Activated naive CD4-positive, alpha-beta T cell treated with anti-CD3 and anti-CD28 coated beads, Interleukin-2, amount 50 U/mL, for 16 hours (primary cell): ENCODE data around the gene SERINC1.
"Not testable (repeated sequence)": the region's sequence is repeated elsewhere in the genome, so short reads cannot be mapped to it uniquely, and the experiment has no call there.

Experiments used
- DNase-seq: peaks from one replicate; pipeline ENCODE4 v3.0.0-alpha.2; 2020

The SERINC1 gene

DNA sequence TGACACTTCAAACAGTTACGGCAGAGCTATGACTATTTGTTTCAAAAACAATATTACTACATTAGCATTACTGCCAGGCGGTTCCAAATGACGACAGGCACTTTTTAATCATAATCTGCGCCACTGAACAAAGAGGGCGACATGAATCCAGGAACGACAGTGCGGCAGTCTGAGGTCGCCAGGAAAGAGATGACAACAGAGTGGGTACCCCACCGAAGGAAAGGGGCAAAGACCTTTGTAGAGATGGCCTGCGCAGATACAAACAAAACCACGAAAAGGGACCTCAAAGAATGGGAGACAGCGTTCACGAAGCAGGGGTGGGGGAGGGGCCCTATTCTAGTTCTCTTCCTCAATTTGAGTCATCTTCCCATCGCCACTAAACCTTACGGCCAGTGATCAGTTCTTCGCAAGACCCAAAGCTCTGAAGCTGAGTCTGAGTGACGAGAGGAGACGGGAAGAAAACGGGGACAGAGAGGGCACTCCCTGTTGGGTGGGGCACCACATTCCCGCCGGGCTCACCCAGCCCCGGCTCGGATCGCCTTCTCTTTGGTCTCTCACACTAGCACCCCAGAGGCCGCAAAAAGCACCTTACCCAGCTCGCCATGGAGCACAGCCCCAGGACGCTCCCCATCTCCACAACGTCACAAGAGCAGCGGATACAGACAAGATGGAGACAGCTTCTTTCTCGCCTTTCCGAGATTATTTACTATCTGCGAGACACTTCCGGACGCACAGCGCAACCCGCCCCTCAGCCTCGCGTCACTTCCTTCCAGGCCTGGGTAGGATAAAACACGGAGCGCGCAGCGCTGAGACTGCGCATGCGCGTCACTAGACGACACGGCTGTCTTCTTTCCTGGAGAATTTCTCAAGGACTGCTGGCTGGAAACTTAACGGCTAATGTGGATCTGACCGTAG is at the start of gene SERINC1:
Gene SERINC1, minus strand, starts transcription at position 701 of the 915 bp plus-strand sequence. Its CDS starts 70 bp downstream, at position 631.
- DNase-seq = peak; percentile 93

- no peak for DNase-seq
These were observed 39.8 kb upstream of the SERINC1 start for GRCh38 chr6:122511193-122511924.

- not testable (repeated sequence) for DNase-seq
These were observed 33.6 kb upstream of the SERINC1 start for GRCh38 chr6:122505170-122505569.

- no peak for DNase-seq
These were observed 29.9 kb upstream of the SERINC1 start for GRCh38 chr6:122501475-122501874.

- no peak for DNase-seq
These were observed 24.0 kb upstream of the SERINC1 start for GRCh38 chr6:122495612-122496011.

- DNase-seq = no peak
These were observed 23.2 kb upstream of the SERINC1 start for GRCh38 chr6:122494665-122495272.

DNA sequence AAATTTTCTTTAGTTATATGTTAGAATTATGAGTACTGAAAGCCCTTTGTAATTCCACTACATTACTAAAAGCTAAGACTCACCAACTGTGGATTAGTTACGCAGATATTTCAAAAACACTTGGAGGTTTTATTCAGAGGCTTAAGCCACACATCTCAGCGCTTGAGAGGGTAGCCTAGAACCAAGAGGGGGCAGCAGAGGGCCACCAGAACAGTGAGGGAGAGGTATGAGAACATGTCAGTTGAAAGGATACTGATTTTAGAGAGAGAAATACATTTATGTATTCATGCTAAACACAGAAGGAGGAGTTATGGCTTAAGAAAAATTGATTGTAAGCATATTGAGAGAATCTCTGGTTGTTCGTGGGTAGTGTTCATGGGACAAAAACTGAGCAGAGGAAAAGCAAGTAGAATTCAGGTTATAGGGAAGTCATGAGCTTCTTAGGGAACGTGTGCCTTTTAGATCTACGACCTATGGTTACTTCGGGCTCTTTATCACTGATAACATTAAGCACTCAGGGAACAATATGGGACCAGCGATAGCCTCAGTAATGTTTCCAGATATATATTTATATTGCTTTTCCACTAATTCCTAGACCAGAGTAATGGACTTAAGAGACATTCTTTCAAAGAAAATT is 20.4 kb upstream of the SERINC1 start:
- DNase-seq = peak; percentile 73

DNA sequence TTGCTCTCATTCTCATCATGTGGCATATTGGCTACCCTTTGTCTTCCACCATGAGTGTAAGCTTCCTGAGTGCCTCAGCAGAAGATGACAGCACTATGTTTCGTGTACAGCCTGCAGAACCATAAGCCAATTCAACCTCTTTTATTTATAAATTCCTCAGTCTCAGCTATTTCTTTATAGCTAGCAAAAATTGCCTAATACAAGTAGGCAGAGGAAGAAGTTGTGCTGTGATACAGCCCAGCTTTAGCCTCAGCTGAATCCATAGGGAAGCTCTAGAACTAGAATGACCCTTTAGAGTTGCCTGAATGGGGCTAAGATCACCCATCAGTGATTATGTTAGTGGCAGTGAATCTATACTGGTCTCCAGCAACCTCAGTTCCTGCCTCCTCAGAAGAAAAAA is 19.0 kb upstream of the SERINC1 start:
- DNase-seq = no peak

DNA sequence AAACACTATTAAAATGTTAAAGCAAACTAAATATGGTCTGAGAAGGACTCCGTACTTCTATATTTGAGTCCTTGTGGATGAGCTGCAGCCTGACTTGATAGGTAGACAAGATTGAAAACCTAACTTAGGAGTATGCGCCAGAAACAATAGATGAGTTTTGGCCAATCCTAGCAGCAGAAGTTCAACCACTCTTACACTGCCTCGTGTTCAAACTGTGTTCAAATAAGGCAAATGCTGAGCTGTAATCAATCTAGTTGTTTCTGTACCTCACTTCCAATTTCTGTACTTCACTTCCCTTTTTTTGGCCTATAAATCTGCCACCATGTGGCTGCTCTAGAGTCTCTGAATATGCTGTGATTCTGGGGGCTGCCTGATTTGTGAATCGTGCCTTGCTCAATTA is 13.2 kb upstream of the SERINC1 start:
- DNase-seq = no peak

GRCh38 chr6:122482750-122483080 is 11.1 kb upstream of the SERINC1 start:
- no peak for DNase-seq

GRCh38 chr6:122476131-122476530 is 4.5 kb upstream of the SERINC1 start:
- no peak for DNase-seq

DNA sequence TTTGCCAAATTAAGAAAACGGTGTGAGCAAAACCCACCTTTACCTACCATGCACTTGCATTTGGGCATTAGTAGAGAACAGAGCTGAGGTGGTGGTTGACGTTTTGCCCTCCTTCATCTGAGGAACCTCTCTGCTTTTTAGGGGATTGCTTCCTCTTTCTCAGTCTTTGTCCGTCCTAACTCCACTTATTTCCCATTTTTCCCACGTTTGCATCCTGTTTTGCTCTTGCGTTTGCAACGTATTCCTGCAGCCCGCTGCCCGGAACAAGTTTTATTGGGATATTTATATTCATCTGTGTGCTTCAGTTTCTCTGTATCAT is 374 bp upstream of the SERINC1 start:
- no peak for DNase-seq

- DNase-seq = no peak
These were observed 9.7 kb downstream of the SERINC1 start for GRCh38 chr6:122461885-122462284.

GRCh38 chr6:122459865-122460416 is 11.7 kb downstream of the SERINC1 start:
- not testable (repeated sequence) for DNase-seq

- no peak for DNase-seq
These were observed 12.4 kb downstream of the SERINC1 start for GRCh38 chr6:122459240-122459639.

DNA sequence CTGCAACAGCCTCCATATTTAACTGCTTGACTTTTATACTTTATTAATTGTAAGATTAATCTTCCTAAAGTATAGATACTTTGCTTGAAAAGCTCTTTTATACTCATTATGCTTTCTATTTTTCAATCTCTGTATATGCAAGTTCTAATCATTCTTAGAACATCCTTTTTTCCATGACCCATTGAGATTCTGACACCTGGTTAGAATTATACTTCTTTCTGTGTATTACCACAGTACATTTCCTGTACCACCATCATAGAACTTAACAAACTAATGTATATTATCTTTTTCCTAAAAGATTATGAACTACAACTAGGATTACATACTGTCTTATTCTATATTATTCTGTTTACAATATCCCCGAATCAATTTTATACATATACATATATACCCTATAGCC is 13.5 kb downstream of the SERINC1 start:
- no peak for DNase-seq

GRCh38 chr6:122455116-122455515 is 16.5 kb downstream of the SERINC1 start:
- DNase-seq = not testable (repeated sequence)

- DNase-seq = no peak
These were observed 16.9 kb downstream of the SERINC1 start for GRCh38 chr6:122454673-122455072.

DNA sequence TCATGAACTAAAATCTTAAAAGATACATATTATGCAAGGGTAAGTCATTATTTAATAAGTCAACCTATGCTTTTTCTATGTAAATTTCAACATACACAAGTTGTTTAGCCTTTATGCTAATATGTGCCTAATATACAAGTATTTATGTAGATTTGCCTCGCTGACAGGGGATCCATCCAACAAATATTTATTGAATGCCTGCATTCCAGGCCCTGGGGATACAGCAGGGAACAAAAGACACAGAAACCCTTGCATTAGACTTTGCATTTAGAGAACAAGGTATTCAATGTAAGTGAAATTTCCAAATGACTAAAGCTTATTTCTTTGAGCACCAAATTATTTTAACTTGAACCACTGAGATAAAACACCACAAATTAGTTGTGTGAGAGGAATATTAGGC is 19.1 kb downstream of the SERINC1 start:
- DNase-seq = no peak

DNA sequence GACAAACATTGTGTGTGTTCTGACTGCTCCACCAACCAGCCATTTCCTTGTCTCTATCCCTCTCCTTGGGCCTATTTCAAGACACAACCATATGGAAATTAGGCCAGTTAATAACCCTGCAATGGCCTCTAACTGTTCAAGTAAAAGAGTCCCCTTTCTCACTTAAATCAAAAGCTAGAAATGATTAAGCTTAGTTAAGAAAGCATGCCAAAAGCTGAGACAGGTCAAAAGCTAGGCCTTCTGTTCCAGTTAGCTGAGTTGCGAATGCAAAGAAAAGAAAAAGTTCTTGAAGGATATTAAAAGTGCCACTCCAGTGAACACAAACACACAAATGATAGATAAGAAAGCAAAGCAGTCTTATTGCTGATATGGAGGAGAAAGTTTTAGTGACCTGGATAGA is 22.5 kb downstream of the SERINC1 start:
- DNase-seq = no peak

DNA sequence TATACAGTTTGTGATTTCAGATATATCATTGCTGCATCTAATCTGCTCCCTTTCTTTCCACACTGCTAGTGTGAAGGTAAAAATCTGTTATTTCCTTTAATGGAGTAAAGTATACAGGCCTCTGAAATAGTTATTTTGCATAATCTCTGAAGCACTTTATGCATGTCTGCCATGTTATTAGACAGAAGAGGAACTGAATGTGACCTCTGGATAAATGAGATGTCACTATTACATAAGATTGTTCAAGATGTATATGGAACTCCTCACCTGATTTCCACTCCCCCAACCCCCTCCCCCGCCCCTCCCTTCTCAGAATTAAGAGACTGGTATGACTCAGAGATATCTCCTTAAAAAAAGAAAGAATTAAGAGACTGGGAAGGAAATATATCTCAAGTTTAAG is 26.3 kb downstream of the SERINC1 start:
- no peak for DNase-seq

- DNase-seq = no peak
These were observed 32.6 kb downstream of the SERINC1 start for GRCh38 chr6:122438975-122439374.

- no peak for DNase-seq
These were observed 38.8 kb downstream of the SERINC1 start for GRCh38 chr6:122432816-122433215.
